ENCODE data around the gene PSME2.

- no peak for TF ChIP-seq POLR2A (IDR thresholded peaks at IDR 0.05)
- TF ChIP-seq CTCF (IDR thresholded peaks at IDR 0.05): no peak
- no peak for TF ChIP-seq POLR2AphosphoS5 (IDR thresholded peaks at IDR 0.05)
Measured at GRCh38 chr14:24177041-24177825, 30.8 kb upstream of the PSME2 start.

Data from suprapubic skin (tissue), 4 donors.